SKM-1 (cell line): ENCODE data around the gene FJX1.
A peak's percentile ranks its signal among the peaks of the same experiment; 100 is the strongest.

Experiments used
- DNase-seq: peaks from one replicate; lab custom pipeline; 2025; ENCODE audit not compliant: unreplicated experiment; lab: John Stamatoyannopoulos, UW

Gene FJX1

DNA sequence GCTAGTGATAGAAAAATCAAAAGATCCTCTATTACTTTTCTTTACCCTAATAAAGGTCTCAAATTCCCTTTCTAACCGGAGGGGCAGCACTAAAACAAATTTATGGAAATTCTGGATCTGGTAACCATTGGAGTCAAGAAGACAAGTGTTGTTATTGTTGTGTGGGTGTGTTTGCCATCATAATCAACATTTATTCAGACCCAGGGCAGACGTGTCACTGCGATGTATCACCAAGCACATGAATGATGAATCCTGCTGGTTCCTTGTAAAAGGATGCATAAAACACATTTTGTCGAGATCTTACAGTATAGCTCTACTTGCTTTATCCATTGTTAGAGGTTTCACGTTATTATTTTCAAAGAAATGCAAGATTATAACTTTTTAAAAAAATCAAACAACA is 12.1 kb upstream of the FJX1 start:
- DNase-seq: no peak

- no peak for DNase-seq
These were observed 9.8 kb upstream of the FJX1 start for GRCh38 chr11:35608502-35608901.

- no peak for DNase-seq
These were observed 8.6 kb upstream of the FJX1 start for GRCh38 chr11:35609656-35610055.

DNA sequence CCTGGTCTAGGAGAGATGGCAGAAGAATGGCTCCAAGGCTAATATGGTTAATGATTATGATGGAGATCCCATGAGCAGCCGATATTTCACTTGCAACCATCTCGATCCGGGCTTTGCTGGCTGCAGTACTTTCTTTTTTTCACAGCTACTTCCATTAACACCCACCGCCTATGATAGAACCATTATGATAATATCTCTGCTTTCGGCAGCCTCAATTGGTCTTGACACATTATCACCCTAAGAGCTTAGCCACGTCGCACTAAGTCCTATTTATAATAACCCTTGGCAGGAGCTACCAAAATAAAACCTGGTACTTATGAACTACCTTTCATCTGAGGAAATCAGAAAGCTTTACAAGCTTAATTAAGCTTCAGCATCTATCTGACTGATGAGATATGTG is 7.6 kb upstream of the FJX1 start:
- no peak for DNase-seq

DNA sequence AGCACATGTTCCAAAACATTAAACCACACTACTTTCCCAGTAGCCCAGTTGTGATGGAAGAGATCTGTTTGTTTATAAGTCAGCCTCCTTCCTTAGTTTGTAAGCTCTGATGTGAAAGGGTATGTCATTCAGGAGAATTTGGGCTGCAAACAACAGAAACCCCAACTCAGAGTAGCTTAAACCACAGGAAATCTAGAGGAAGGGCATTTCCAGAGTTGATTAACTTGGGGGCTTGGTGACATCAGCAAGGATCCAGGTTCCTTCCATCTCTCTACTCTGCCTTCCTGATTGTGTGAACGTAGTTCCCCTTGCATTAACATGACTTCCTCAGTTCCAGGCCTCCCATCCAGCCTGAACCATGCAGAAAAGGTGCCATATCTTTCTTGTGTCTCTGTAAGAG is 6.5 kb upstream of the FJX1 start:
- no peak for DNase-seq

DNA sequence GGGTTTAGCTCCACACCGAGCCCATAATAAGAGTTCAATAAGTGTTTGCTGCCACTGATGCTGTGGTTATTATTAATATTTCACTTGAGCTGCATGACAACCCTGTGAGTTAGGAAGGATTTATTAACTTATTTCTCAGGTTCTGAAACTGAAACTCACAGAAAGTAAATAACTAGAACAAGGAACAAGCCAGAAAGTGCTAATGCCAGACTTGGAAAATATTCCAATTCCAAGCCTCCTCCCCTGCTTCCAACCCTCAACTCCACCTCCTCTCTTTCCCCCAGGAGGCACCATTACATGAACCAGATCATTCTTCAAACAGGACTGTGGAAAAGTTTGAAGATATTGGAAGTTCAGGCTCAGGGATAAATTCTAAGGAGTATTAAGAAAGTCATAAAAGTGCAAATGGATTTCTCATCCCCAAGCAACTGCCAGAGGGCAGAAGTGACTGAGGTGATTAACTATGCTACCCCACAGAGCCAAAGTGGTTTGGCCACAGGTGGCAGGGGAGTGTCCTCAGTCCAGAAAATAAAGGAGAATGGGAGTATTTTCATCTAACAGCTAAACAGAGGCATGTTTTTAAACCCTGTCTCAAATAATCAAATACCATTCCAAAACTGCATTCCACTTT is 3.2 kb upstream of the FJX1 start:
- no peak for DNase-seq

DNA sequence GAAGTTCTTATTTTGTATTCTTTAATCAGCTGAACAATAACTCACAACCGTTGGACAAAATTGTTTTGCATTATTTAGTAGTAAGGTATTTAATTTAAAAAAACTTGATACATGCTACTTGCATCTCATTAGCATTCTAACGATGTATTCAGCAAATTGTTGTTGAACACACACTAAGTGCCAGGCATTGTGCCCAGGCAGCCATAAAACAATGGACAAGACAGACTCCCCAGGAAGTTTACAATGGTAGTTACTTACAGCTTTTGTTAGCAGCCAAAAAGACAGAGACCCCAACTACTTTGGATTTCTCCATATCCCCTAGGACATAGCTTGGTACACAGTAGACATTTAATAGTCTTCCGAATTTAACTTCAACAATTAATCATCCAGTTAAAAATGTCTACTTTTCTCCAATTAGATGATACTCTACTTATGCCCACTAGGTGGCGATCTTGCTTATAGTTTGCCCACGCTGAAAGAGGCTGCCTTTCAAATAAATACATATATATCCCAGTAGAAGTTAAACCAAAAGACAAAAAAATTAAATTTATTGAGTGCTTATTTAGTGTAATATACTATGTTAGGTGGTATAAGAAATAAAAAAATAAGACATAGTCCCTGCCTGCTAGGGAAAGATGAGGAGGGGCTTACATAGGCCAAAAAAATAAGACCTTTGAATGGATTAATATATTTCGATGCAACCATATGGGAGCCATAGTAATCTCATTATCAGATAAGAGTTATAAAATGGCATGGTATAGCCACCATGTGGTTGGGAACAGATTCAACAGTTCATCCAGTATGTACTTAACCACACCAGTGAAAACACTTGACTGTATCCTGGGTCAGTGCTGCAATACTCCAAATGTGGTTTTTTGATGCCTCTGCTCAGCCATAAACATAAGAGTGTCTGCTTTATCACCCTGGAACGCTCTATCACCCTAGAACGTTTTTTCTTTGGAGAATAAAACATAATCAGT is 2.0 kb upstream of the FJX1 start:
- DNase-seq: peak; percentile 28

DNA sequence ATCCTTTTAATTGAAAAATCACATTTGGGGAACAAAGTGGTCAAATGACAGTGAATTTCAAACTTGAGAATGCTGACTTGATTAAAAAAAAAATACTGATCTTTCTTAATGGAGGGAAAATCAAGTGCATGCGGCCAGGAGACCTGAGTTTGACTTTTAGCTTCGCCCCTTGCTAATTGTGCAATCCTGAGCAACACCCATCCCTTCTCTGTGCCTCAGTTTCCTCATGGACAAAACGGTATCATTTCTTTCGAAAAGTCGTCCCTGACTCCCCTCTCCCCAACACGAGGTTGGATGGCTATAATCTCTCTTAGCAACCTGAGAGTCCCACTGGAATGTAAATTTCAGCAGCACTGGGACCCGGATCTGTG is 959 bp upstream of the FJX1 start:
- no peak for DNase-seq

DNA sequence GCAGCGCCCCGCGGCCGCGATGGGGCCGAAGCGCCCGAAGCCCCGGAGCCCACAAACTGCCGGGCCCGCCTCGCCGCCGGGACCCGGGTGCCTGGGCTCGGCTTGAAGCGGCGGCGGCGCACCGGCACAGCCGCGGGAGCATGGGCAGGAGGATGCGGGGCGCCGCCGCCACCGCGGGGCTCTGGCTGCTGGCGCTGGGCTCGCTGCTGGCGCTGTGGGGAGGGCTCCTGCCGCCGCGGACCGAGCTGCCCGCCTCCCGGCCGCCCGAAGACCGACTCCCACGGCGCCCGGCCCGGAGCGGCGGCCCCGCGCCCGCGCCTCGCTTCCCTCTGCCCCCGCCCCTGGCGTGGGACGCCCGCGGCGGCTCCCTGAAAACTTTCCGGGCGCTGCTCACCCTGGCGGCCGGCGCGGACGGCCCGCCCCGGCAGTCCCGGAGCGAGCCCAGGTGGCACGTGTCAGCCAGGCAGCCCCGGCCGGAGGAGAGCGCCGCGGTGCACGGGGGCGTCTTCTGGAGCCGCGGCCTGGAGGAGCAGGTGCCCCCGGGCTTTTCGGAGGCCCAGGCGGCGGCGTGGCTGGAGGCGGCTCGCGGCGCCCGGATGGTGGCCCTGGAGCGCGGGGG is 346 bp downstream of the FJX1 start:
- no peak for DNase-seq

DNA sequence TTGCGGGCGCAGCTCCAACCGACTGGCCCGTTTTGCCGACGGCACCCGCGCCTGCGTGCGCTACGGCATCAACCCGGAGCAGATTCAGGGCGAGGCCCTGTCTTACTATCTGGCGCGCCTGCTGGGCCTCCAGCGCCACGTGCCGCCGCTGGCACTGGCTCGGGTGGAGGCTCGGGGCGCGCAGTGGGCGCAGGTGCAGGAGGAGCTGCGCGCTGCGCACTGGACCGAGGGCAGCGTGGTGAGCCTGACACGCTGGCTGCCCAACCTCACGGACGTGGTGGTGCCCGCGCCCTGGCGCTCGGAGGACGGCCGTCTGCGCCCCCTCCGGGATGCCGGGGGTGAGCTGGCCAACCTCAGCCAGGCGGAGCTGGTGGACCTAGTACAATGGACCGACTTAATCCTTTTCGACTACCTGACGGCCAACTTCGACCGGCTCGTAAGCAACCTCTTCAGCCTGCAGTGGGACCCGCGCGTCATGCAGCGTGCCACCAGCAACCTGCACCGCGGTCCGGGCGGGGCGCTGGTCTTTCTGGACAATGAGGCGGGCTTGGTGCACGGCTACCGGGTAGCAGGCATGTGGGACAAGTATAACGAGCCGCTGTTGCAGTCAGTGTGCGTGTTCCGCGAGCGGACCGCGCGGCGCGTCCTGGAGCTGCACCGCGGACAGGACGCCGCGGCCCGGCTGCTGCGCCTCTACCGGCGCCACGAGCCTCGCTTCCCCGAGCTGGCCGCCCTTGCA is 1.0 kb downstream of the FJX1 start:
- no peak for DNase-seq

- no peak for DNase-seq
These were observed 1.8 kb downstream of the FJX1 start for GRCh38 chr11:35619855-35620640.

- no peak for DNase-seq
These were observed 2.5 kb downstream of the FJX1 start for GRCh38 chr11:35620795-35621194.

GRCh38 chr11:35621620-35622019 is 3.4 kb downstream of the FJX1 start:
- no peak for DNase-seq

DNA sequence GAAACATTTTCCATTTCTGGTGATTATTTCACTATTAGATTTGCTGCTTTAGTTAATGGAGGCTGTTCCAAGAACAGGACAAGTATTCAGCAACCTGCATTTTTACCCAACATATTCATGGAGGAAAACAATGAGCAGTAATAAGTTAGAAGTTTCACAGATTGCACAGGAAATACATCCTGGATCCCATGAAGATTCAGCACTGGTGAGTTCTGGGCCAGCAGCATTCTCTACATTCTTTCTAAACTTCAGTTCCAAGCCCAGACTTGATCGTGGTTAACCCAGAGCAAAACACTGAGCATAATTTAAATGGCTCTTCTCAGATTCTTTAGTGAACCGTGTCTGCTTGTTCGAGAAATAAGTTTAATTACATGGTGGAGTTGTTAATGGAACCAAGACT is 3.8 kb downstream of the FJX1 start:
- DNase-seq: no peak

GRCh38 chr11:35623621-35624168 is 5.4 kb downstream of the FJX1 start:
- DNase-seq: no peak

DNA sequence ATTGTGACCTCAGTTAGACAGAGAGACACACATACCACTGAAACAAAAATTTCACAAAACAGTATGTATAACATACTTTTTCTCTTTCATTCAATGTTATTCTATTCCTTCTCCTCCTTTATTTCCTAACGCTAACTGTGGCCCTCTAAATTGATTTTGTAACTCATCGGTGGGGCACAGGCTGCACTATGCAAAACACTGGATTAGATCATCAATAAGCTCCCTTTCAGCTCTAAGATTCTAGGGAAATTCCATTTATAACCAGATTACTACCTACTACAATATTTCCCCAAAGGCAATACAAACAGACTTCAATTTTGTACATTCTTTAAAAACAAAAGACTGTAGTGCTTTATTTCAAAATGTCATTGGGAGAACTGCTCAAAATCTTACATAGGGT is 6.1 kb downstream of the FJX1 start:
- no peak for DNase-seq

- DNase-seq: no peak
These were observed 6.5 kb downstream of the FJX1 start for GRCh38 chr11:35624781-35625180.

DNA sequence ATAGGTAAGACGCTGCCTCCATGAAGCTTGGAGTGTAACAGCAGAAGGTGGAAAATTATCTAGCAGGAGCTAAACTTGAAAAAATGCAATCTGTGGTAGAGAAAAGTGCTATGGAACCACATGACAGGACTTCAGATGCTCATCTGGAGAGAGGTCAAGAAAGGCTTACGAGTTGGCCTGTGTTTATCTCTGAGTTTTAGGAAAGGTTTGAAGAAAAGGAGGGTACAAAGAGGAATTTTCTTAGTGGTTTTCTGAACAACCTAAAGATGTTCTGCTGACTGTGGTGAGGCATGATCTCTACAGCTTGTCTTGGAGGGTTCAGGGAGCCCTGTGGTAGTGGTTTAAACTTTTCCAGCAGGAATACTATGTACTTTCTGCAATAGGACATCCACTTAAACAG is 8.2 kb downstream of the FJX1 start:
- DNase-seq: no peak

DNA sequence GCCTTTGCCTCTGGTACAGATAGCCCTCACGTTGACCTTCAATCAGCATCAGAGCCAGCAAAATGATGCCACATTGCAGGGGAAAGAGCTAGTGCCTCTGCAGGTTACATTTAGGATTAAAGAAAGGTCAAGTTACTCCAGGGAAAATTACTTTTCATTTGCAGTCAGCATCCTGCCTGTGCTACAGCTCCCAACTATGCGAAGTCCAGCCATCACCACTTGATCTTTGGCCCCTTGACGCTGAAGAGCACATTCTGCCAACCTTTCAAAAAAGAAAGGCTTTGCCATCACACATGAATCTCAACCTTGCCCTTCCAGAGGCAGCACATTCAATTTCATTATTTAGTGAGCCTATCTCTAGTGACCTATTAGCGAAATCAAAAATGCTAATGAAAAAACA is 11.3 kb downstream of the FJX1 start:
- DNase-seq: no peak

DNA sequence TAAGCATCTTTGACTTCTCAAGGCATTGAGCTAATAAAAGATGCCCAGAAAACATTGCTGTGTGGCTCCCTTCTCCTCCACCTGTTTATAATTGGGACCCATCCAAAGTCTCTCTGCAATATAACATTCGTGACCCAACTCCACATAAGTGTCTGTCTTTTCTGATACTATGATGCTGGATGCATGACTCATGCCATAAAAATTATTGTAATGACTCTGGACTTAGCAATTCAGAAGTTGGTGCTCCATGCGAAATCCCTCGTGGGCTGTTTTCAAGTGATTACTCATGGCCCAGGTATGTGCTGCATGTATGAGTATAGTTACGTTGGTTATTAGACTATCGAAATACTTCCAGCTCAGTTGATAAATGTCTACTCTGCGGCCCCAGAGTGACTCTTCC is 11.7 kb downstream of the FJX1 start:
- no peak for DNase-seq
